LNCAP (cell line): Measurements from ENCODE around the gene DGKQ.

Source experiments
- TF ChIP-seq, protein P1 (sequence below): fragments of 450-650 bp; IDR thresholded peaks from 2 replicates; pipeline ENCODE4 v1.5.1; 2017; ENCODE audit warnings: mild to moderate bottlenecking

DGKQ gene

DNA sequence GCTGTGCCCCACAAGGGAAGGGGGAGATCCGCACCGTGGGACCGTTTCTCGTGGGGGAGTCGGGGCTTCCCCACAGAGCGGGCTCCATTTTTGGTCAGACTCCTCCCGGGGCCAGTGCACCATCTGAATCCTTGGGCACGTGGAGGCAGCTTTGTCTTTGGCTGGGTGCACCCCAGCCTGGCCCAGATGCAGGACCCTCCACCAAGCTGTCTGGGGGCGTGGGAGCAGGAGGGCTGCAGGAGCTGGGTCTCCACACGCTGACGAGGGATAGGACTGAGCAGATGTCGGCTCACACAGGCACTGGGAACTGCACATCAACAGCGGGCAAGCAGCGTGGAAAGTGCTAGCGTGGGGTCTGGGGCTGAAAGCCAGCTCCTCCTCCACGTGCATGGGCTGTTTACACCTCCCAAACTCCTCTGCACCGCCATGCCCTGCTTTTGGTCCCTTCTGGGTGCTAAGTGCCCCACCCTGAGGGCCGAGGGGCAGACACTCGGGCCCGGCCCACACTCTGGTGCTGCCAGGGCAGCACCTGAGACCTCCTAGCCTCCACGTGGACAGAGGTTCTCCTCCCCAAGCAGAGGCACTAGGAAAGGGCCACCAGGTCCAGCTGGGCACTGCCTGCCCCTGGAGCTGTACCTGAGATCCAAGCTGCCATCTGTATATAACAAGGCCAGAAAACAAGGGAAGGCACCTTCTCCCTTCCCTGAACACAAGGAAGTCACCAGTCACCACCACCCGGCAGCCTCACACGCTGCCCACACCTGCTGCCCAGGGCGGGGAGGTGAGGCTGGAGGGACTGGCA, 13.8 kb downstream of the DGKQ start:
- TF ChIP-seq, protein P1, sequence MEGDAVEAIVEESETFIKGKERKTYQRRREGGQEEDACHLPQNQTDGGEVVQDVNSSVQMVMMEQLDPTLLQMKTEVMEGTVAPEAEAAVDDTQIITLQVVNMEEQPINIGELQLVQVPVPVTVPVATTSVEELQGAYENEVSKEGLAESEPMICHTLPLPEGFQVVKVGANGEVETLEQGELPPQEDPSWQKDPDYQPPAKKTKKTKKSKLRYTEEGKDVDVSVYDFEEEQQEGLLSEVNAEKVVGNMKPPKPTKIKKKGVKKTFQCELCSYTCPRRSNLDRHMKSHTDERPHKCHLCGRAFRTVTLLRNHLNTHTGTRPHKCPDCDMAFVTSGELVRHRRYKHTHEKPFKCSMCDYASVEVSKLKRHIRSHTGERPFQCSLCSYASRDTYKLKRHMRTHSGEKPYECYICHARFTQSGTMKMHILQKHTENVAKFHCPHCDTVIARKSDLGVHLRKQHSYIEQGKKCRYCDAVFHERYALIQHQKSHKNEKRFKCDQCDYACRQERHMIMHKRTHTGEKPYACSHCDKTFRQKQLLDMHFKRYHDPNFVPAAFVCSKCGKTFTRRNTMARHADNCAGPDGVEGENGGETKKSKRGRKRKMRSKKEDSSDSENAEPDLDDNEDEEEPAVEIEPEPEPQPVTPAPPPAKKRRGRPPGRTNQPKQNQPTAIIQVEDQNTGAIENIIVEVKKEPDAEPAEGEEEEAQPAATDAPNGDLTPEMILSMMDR, result no peak

DNA sequence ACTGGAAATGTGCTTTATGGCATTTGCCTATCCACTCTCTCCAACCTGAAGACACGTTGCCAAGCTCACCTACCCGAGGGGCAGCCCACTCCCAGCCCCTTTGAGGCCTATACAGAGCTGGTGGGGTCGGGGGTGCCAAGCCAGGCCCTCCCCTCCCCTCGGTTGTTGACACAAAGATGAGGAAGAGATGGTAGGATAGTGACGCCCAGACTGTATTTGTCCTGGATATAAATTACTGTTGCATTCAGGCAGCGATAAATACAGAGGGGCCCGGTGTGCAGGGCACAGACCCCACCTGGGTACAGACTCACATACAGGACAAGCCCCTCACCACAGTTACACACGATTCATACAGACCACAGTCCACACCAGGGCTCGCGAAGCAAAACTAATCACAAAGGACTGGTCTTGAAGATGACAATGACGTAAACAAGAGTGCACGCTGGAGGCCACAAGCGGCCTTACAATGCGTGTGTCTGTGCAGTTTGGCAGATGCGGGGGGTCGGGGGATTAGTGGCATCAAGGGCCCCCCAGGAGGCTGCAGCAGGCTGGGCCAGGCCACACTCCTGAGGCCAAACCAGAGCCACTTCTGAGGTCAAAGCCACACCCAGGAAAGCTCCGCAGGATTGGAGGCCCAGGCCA, 14.6 kb downstream of the DGKQ start:
- TF ChIP-seq, protein P1, result no peak

GRCh38 chr4:958314-958665, 15.1 kb downstream of the DGKQ start:
- TF ChIP-seq, protein P1, result no peak

DNA sequence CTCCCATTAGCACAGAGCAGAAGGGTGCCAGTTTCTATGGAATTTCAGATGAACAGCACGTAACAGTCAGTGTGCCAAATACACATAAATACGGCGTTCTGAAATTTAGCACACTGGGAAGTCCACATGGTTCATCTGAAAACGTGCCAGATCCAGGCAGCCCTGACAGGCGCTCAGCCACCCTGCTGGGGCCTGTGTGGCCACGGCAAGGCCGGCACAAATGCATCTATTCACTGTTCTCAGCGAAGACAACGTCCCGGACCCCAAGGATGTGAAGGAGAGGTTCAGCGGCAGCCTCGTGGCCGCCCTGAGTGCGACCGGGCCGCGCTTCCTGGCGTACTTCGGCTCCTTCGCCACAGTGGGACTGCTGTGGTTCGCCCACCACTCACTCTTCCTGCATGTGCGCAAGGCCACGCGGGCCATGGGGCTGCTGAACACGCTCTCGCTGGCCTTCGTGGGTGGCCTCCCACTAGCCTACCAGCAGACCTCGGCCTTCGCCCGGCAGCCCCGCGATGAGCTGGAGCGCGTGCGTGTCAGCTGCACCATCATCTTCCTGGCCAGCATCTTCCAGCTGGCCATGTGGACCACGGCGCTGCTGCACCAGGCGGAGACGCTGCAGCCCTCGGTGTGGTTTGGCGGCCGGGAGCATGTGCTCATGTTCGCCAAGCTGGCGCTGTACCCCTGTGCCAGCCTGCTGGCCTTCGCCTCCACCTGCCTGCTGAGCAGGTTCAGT, 15.6 kb downstream of the DGKQ start:
- TF ChIP-seq, protein P1, result no peak

DNA sequence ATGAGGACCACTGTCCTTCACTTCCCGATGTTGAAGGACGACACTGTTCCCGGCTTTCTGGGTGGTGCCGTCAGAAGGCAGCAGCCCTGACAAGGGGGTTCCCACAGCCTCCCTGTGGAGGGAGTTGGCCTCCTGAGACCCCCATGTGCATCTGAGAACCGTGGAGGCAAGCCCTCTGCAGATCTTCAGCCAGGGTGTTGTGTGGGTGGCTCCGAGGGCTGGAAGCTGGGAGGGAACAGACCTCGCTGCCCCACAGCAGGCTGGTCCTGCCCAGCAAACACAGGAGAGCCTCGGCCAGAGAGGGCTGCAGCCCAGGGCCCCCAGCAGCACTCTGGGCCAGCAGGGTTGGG, 16.2 kb downstream of the DGKQ start:
- TF ChIP-seq, protein P1, result no peak

DNA sequence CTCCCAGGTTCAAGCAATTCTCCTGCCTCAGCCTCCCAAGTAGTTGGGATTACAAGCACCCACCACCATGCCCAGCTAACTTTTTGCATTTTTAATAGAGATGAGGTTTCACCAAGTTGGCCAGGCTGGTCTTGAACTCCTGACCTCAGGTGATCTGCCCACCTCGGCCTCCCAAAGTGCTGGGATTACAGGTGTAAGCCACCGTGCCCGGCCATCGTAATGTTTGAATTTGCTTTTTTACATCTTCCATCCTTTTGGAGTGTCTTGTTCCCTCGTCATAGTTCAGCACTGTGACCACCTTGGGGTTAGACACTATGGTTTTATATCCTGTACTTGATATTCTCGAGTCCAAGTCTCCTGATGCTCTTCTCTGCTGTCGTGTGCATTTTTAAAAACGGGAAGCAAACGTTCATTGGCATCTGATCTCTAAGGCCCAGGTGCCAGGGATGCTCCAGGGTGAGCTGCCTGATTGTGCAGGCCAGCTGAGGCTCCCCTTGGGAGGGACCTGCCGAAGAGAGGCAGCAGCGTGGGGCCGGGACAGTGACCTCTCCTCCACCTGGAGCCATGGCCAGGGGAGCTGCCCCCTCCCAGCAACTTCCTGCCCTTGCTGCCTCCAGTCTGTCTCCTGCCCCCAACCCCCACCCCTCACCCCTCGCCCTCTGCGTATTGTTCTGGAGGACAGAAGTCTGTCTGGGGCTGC, 16.7 kb downstream of the DGKQ start:
- TF ChIP-seq, protein P1, result no peak

- TF ChIP-seq, protein P1, result no peak
These were observed 17.4 kb downstream of the DGKQ start for GRCh38 chr4:955931-956381.
